Activated CD4-positive, alpha-beta T cell treated with anti-CD3 and anti-CD28 coated beads for 36 hours (primary cell): Measurements from ENCODE around the gene ADCYAP1. TPM values are rescaled to one million over a fixed set of nuclear protein-coding genes. Genes with fewer than 3 reads are reported as not detected.

Source experiments
- ATAC-seq: fragments of 200-7000 bp; cut with Tn5 transposase; one replicate; pipeline ENCODE4 v1.10.0; 2021; ENCODE audit warnings: mild to moderate bottlenecking, moderate library complexity
- CTCF ChIA-PET: fragments of 350-600 bp; sonication (Branson Sonifier 250); formaldehyde crosslinking; loops from one replicate; lab custom pipeline; 2021; ENCODE audit warnings: antibody characterized with exemption; lab: Charles Lee
- POLR2A ChIA-PET: fragments of 350-600 bp; sonication (Branson Sonifier 250); formaldehyde crosslinking; loops from one replicate; lab custom pipeline; 2021; ENCODE audit warnings: antibody characterized with exemption, inconsistent platforms; lab: Charles Lee
- DNase-seq: peaks from one replicate; pipeline ENCODE4 v3.0.0-alpha.2; 2020
- H3K27ac Mint-ChIP-seq: one replicate; pipeline ENCODE4 v1.8.0; 2021; ENCODE audit warnings: mixed read lengths
- H3K27me3 Mint-ChIP-seq: one replicate; pipeline ENCODE4 v1.8.0; 2021; ENCODE audit warnings: mixed read lengths
- H3K36me3 Mint-ChIP-seq: one replicate; pipeline ENCODE4 v1.8.0; 2021; ENCODE audit warnings: low read depth, mixed read lengths
- H3K4me1 Mint-ChIP-seq: one replicate; pipeline ENCODE4 v1.8.0; 2021; ENCODE audit warnings: mixed read lengths
- H3K4me3 Mint-ChIP-seq: one replicate; pipeline ENCODE4 v1.8.0; 2021; ENCODE audit warnings: mild to moderate bottlenecking, moderate library complexity, mixed read lengths
- H3K9me3 Mint-ChIP-seq: one replicate; pipeline ENCODE4 v1.8.0; 2021; ENCODE audit warnings: low read depth, mixed read lengths
- intact Hi-C, 2 experiments: fragments of 100-400 bp; cut with DNase I in 1 of 2; cut with micrococcal nuclease in 1 of 2; formaldehyde crosslinking; loops; one replicate each; pipeline versions ENCODE4 v1.14.2 to v1.15.1; 2022 to 2024; cut with DNase I, micrococcal nuclease
- total RNA-seq, 2 experiments: library from RNA; stranded (reverse); gene quantifications; one replicate each; pipeline ENCODE4 v1.2.3, GENCODE V29; 2021

ADCYAP1 gene
- total RNA-seq, 2 experiments from 2014 or later, result not detected

- Mint-ChIP-seq H3K4me1 (peaks cover 11% of the 10 kb centered on the region), H3K27me3 (peaks cover 52% of the 10 kb centered on the region), H3K36me3 (no peaks in the 10 kb centered on the region), H3K4me3 (no peak overlapping the region), H3K9me3 (peaks cover 4% of the 10 kb centered on the region), H3K27ac (no peak overlapping the region)
- ChIA-PET POLR2A (no interaction called here), CTCF (interaction anchor here (1.2 kb wide), 1 partner anchor 37 kb away, joined by 4 read pairs; no protein-coding TSS in a partner anchor)
- DNase-seq, result no peak
- intact Hi-C loops, result loop anchor here in 1 of 2 experiments (5.0 kb wide), 2 partner anchors 34 to 399 kb away; partner anchors contain the start of gene COLEC12
- ATAC-seq, result no peak
These were observed 2.9 kb upstream of the ADCYAP1 start for GRCh38 chr18:901761-902160.

- no peaks in the 10 kb centered on the region for H3K36me3 Mint-ChIP-seq
- H3K9me3 Mint-ChIP-seq, result peaks cover 4% of the 10 kb centered on the region
- ATAC-seq (no peak), DNase-seq (no peak)
- intact Hi-C loops, result loop anchor here in 1 of 2 experiments (5.0 kb wide), 2 partner anchors 35 to 400 kb away; partner anchors contain the start of gene COLEC12
- H3K27me3 Mint-ChIP-seq, result peaks cover 54% of the 10 kb centered on the region
- H3K27ac Mint-ChIP-seq, result no peak overlapping the region
- peaks cover 13% of the 10 kb centered on the region for H3K4me1 Mint-ChIP-seq
- no peak overlapping the region for H3K4me3 Mint-ChIP-seq
- POLR2A ChIA-PET, result no interaction called here
- CTCF ChIA-PET, result interaction anchor here (0.7 to 1.5 kb wide), 3 partner anchors 30 to 54 kb away, joined by 3 to 6 read pairs (median 4); no protein-coding TSS in a partner anchor
These were observed 2.4 kb upstream of the ADCYAP1 start for GRCh38 chr18:902229-902628.

GRCh38 chr18:903701-904100 is 970 bp upstream of the ADCYAP1 start:
- intact Hi-C loops, result loop anchor here in 1 of 2 experiments (5.0 kb wide), 2 partner anchors 36 to 401 kb away; partner anchors contain the start of gene COLEC12
- Mint-ChIP-seq H3K9me3 (peaks cover 4% of the 10 kb centered on the region), H3K36me3 (no peaks in the 10 kb centered on the region), H3K4me1 (peaks cover 18% of the 10 kb centered on the region), H3K27me3 (peaks cover 60% of the 10 kb centered on the region), H3K4me3 (no peak overlapping the region), H3K27ac (no peak overlapping the region)
- ChIA-PET POLR2A (no interaction called here), CTCF (interaction anchor here (0.6 to 1.5 kb wide), 4 partner anchors 37 to 1786 kb away, joined by 3 to 4 read pairs (median 3); no protein-coding TSS in a partner anchor)
- peak; percentile 79 for DNase-seq
- no peak for ATAC-seq

DNA sequence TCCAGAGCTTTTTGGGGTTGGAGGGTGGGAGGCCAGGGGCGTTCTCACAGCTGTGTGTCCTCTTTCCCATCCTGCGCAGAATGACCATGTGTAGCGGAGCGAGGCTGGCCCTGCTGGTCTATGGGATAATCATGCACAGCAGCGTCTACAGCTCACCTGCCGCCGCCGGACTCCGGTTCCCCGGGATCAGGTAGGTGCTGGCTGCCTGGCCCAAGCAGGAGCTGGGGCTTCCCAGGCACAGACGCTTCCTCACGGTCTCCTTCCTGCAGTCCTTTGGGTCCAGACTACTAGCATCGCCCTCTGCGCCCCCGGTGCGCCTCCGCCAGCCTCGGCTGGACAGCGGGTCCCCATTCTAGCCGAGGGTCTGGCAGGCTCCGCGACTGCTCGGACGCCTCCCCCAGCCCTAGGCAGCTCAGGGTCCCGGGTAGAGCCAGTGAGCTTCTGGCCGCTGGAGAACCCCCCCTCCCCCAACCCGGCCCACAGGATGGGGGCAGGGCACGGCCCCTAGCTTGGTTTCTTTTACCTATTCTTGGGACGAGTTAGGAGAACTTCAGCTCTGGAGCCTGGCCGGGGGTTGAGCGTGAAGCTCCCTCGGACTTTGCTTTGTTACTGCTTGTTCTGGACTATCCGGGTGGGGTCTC is 756 bp downstream of the ADCYAP1 start:
- Mint-ChIP-seq H3K36me3 (no peaks in the 10 kb centered on the region), H3K4me3 (no peak overlapping the region), H3K27me3 (peaks cover 59% of the 10 kb centered on the region), H3K9me3 (peaks cover 4% of the 10 kb centered on the region), H3K27ac (no peak overlapping the region), H3K4me1 (peaks cover 21% of the 10 kb centered on the region)
- intact Hi-C loops, result no loop called here
- ChIA-PET POLR2A (no interaction called here), CTCF (interaction anchor here (0.5 to 1.1 kb wide), 2 partner anchors 10 to 342 kb away, joined by 3 read pairs; no protein-coding TSS in a partner anchor)
- ATAC-seq, result no peak
- no peak for DNase-seq

- H3K27ac Mint-ChIP-seq, result no peak overlapping the region
- H3K27me3 Mint-ChIP-seq, result peaks cover 63% of the 10 kb centered on the region
- no peaks in the 10 kb centered on the region for H3K36me3 Mint-ChIP-seq
- no peak for ATAC-seq
- H3K9me3 Mint-ChIP-seq, result peaks cover 4% of the 10 kb centered on the region
- peaks cover 21% of the 10 kb centered on the region for H3K4me1 Mint-ChIP-seq
- H3K4me3 Mint-ChIP-seq, result no peak overlapping the region
- ChIA-PET POLR2A (no interaction called here), CTCF (interaction anchor here (1.1 kb wide), 1 partner anchor 11 kb away, joined by 3 read pairs; no protein-coding TSS in a partner anchor)
- peak; percentile 9 for DNase-seq
- intact Hi-C loops, result no loop called here
These were observed 1.3 kb downstream of the ADCYAP1 start for GRCh38 chr18:905948-906415.

DNA sequence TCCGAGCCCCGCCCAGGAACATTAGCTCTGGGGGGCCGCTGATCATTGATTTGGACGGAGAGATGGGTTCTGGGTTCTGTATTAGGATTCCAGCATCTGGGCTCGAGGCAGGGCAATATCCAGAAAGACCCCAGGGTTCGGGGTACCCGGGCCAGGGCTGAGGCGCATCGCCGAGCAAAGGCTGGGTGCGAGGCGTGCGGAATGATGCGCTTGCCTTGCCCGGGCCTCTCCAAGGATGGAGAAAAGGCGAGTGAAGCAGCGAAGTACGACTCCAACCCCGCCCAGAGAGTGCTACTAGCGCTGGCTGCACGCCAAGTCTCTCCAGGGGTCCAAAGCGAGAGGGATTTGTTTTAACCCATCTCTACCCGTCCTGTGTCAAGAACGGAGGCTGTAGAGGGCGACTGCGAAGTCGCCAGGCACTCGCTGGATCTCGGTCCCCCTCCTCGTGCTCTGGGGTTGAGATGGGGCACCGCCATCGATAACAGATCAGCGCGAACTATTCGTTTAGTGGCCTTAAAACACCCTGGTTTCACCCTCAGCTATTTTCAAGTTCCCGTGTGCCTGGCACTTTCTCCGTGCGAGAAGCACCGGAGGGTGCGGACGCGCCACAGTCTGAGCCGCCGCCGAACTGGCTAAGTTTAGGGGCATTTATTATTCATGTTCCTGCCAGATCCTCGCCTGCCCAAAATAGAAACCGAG is 1.9 kb downstream of the ADCYAP1 start:
- intact Hi-C loops, result no loop called here
- Mint-ChIP-seq H3K4me3 (no peak overlapping the region), H3K27me3 (peaks cover 65% of the 10 kb centered on the region), H3K27ac (no peak overlapping the region), H3K4me1 (peaks cover 21% of the 10 kb centered on the region), H3K9me3 (peaks cover 4% of the 10 kb centered on the region), H3K36me3 (no peaks in the 10 kb centered on the region)
- CTCF ChIA-PET, result no interaction called here
- DNase-seq (peak; percentile 15), ATAC-seq (no peak)
- POLR2A ChIA-PET, result no interaction called here

GRCh38 chr18:907115-907884 is 2.6 kb downstream of the ADCYAP1 start:
- Mint-ChIP-seq H3K4me1 (peaks cover 21% of the 10 kb centered on the region), H3K27me3 (peaks cover 63% of the 10 kb centered on the region), H3K9me3 (peaks cover 2% of the 10 kb centered on the region), H3K27ac (no peak overlapping the region), H3K36me3 (no peaks in the 10 kb centered on the region), H3K4me3 (peak overlapping the region; percentile 19)
- ChIA-PET POLR2A (no interaction called here), CTCF (interaction anchor here (0.7 kb wide), 1 partner anchor 83 kb away, joined by 3 read pairs; no protein-coding TSS in a partner anchor)
- ATAC-seq (no peak), DNase-seq (peak; percentile 39)
- intact Hi-C loops, result no loop called here

DNA sequence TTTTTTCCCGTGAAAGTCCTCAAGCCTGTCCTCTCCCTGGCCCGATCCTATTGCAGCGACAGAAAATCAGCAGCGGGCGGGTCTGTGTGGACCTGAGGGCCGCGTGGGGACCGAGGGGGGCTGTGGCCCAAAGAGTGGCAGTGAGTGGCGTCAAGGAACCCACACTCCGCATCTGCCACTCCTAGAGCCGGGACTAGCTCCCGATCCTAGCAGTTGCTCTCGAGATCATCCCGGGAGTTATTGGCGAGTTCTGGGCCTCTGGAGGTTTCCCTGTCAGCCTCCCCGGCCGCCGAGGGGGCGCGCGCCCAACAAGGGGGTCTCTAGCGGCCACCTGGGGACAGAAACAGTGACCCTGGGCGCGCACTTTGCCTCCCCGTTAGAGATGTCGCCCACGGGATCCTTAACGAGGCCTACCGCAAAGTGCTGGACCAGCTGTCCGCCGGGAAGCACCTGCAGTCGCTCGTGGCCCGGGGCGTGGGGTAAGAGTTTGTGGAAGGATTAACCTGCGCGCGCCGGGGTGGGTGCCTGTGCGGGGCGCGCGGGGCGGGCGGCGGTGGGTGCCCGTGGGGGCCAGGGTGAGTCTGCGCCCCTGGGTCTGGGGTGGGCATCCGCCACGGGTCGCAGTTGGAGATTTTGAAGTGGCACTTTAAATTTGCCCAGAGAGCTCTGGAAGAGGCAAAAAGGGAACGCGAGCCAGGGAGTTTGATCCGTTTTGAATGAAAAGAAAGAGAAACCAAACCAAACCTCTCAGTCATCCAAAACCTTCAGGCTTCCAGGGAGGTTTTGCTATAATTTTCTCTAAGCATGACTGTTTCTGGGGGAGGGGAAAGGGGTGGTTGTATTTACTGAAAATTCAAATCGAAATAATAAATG is 3.5 kb downstream of the ADCYAP1 start:
- ChIA-PET POLR2A (no interaction called here), CTCF (interaction anchor here (0.6 to 0.7 kb wide), 2 partner anchors 84 to 771 kb away, joined by 3 read pairs; no protein-coding TSS in a partner anchor)
- Mint-ChIP-seq H3K27ac (no peak overlapping the region), H3K27me3 (peaks cover 60% of the 10 kb centered on the region), H3K4me3 (peak overlapping the region; percentile 19), H3K9me3 (peaks cover 2% of the 10 kb centered on the region), H3K4me1 (peaks cover 21% of the 10 kb centered on the region), H3K36me3 (no peaks in the 10 kb centered on the region)
- intact Hi-C loops, result no loop called here
- ATAC-seq, result peak; percentile 16
- DNase-seq, result peak; percentile 18

DNA sequence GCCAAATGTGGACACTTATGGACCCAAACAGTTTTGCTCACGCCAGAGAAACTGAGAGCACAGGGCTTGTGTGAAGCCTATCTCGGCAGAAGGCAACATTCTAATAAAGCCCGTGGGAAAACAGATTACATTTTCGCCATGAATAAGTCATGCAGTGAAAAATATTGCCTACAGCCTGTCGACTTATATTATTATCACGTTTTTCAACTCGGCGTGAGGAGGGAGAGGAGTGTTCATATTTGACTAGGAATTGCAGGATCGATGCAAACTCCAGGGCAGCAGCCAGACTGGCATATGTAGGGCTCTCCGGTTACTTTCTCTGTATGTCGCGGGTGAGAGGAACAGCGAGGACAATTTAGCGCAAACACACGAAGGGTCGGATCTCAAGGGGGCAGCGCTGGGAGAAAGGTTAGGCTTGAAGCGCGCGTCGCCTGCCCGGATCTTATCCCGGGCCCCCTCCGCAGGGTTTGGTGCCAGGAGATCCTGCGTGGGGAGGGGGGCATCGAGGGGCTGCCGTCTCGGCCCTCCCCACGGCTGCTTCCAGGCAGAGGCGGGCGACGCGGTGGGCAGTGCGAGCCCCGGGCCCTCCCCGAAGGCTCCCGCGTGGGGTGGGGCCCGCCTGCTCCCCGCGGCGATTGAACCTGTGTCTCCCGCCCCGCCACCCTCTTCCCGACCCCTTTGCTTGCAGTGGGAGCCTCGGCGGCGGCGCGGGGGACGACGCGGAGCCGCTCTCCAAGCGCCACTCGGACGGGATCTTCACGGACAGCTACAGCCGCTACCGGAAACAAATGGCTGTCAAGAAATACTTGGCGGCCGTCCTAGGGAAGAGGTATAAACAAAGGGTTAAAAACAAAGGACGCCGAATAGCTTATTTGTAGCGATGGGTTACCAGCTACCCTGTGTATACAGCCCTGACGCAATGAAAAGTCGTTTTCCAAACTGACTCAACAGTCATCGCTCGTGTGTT is 4.4 kb downstream of the ADCYAP1 start:
- CTCF ChIA-PET, result interaction anchor here (0.6 kb wide), 1 partner anchor 772 kb away, joined by 3 read pairs; no protein-coding TSS in a partner anchor
- H3K9me3 Mint-ChIP-seq, result peaks cover 2% of the 10 kb centered on the region
- intact Hi-C loops, result no loop called here

More for the DNA sequence above, 4.4 kb downstream of the ADCYAP1 start:
- POLR2A ChIA-PET, result no interaction called here
- H3K27me3 Mint-ChIP-seq, result peaks cover 57% of the 10 kb centered on the region
- peaks cover 21% of the 10 kb centered on the region for H3K4me1 Mint-ChIP-seq
- no peaks in the 10 kb centered on the region for H3K36me3 Mint-ChIP-seq
- H3K4me3 Mint-ChIP-seq, result peak overlapping the region; percentile 19
- DNase-seq, result peak; percentile 6
- no peak overlapping the region for H3K27ac Mint-ChIP-seq
- ATAC-seq, result no peak
